GM12878 (cell line): Measurements from ENCODE around the gene MAPK8. TPM values are rescaled to one million over a fixed set of nuclear protein-coding genes. Genes with fewer than 3 reads are reported as not detected.

Source experiments
- ATAC-seq: fragments of 200-7000 bp; cut with Tn5 transposase; 3 replicates; pipeline ENCODE4 v1.9.1; 2020; ENCODE audit warnings: mild to moderate bottlenecking, moderate library complexity
- BruUV-seq: library from RNA; stranded (reverse); fragments of 400-500 nt; replicated peaks from 2 replicates; lab custom pipeline; 2021; lab: Mats Ljungman, UMichigan
- CTCF ChIA-PET: fragments of 300-600 bp; sonication (Branson Sonifier 250); formaldehyde crosslinking; extraction: SDS; loops from one replicate; lab custom pipeline; 2021; ENCODE audit warnings: inconsistent platforms; lab: Yijun Ruan, JAX
- POLR2A ChIA-PET: fragments of 350-600 bp; formaldehyde crosslinking; extraction: SDS; loops from one replicate; lab custom pipeline; 2021; ENCODE audit warnings: inconsistent platforms; lab: Charles Lee
- RAD21 ChIA-PET: fragments of 300-600 bp; sonication (Branson Sonifier 250); formaldehyde crosslinking; loops from one replicate; lab custom pipeline; 2023; ENCODE audit warnings: antibody characterized with exemption; ENCODE audit not compliant: unreplicated experiment; lab: Charles Lee
- SMC1A ChIA-PET: fragments of 300-600 bp; sonication (Branson Sonifier 250); formaldehyde crosslinking; loops from one replicate; lab custom pipeline; 2023; ENCODE audit not compliant: unreplicated experiment, uncharacterized antibody; lab: Charles Lee
- DNase-seq: peaks from one replicate; pipeline ENCODE4 v3.0.0-alpha.2; 2011; ENCODE audit warnings: low read depth, low spot score
- FAIRE-seq: peaks from 3 replicates; lab custom pipeline; 2011; peaks lifted over from hg19 to GRCh38; lab: Jason Lieb, UNC
- H2AFZ ChIP-seq: 2 replicates; pipeline ENCODE4 v1.6.0; 2011; ENCODE audit warnings: low read depth, low read length, control low read depth; ENCODE audit not compliant: control insufficient read depth
- H3K27ac ChIP-seq: 2 replicates; pipeline ENCODE4 v1.5.1; 2011; ENCODE audit warnings: control low read depth; ENCODE audit not compliant: control insufficient read depth, insufficient read depth
- H3K27me3 ChIP-seq, 2 experiments: replicated peaks in 1 of 2; 2 replicates each; pipeline versions ENCODE4 v1.6.0 to v1.6.1; 2011; ENCODE audit warnings: low read length in 1 of 2; ENCODE audit not compliant: control insufficient read depth in 2 of 2, insufficient read depth in 2 of 2
- H3K36me3 ChIP-seq, 2 experiments: 2 replicates each; pipeline ENCODE4 v1.5.1; 2011; ENCODE audit warnings: low read length in 1 of 2; ENCODE audit not compliant: control insufficient read depth in 2 of 2, insufficient read depth in 2 of 2
- H3K4me1 ChIP-seq: 2 replicates; pipeline ENCODE4 v1.6.1; 2011; ENCODE audit warnings: mild to moderate bottlenecking, low read length, moderate library complexity, mixed read lengths; ENCODE audit not compliant: control insufficient read depth, insufficient read depth
- H3K4me2 ChIP-seq: 2 replicates; pipeline ENCODE4 v1.6.0; 2011; ENCODE audit warnings: control low read depth; ENCODE audit not compliant: control insufficient read depth, insufficient read depth
- H3K4me3 ChIP-seq: fragments of 200-600 bp; sonication (generic); 2 replicates; pipeline ENCODE4 v1.5.1; 2016
- H3K79me2 ChIP-seq: 2 replicates; pipeline ENCODE4 v1.6.0; 2011; ENCODE audit warnings: low read length; ENCODE audit not compliant: control insufficient read depth, insufficient read depth
- H3K9ac ChIP-seq: 2 replicates; pipeline ENCODE4 v1.8.0; 2011; ENCODE audit warnings: low read length, control low read depth, mixed read lengths; ENCODE audit not compliant: control insufficient read depth, insufficient read depth
- H3K9me3 ChIP-seq: replicated peaks from 3 replicates; pipeline ENCODE4 v1.5.1; 2011; ENCODE audit warnings: mild to moderate bottlenecking, low read length; ENCODE audit not compliant: control insufficient read depth, insufficient read depth
- H4K20me1 ChIP-seq: 2 replicates; pipeline ENCODE4 v1.6.0; 2011; ENCODE audit not compliant: control insufficient read depth, insufficient read depth
- BCL11A ChIP-seq: IDR thresholded peaks from 2 replicates; pipeline ENCODE4 v1.6.1; 2011; ENCODE audit warnings: low read depth, low read length
- BRCA1 ChIP-seq: IDR thresholded peaks from 2 replicates; pipeline ENCODE4 v1.6.1; 2011; ENCODE audit warnings: low read depth, low read length, improper control_type of control experiment
- FOXM1 ChIP-seq: IDR thresholded peaks from 2 replicates; pipeline ENCODE4 v1.6.1; 2012; ENCODE audit warnings: low read depth, mild to moderate bottlenecking, inconsistent platforms, low read length, moderate library complexity
- IRF4 ChIP-seq: IDR thresholded peaks from 2 replicates; pipeline ENCODE4 v1.6.1; 2011; ENCODE audit warnings: low read depth, low read length
- KDM1A ChIP-seq: fragments of 200-600 bp; sonication (generic); IDR thresholded peaks from 2 replicates; pipeline ENCODE4 v1.6.1; 2016; ENCODE audit warnings: borderline replicate concordance
- LARP7 ChIP-seq: fragments of 450-650 bp; IDR thresholded peaks from 2 replicates; pipeline ENCODE4 v1.6.1; 2017; ENCODE audit warnings: mild to moderate bottlenecking
- NBN ChIP-seq: fragments of 450-650 bp; IDR thresholded peaks from 2 replicates; pipeline ENCODE4 v1.6.1; 2016
- NR2C1 ChIP-seq: fragments of 450-650 bp; IDR thresholded peaks from 2 replicates; pipeline ENCODE4 v1.6.1; 2017; ENCODE audit warnings: antibody characterized with exemption, mild to moderate bottlenecking, moderate library complexity
- PAX5 ChIP-seq: IDR thresholded peaks from 2 replicates; pipeline ENCODE4 v1.6.1; 2011; ENCODE audit warnings: low read depth, low read length, borderline replicate concordance
- SP1 ChIP-seq: IDR thresholded peaks from one replicate; pipeline ENCODE4 v1.6.1; 2011; ENCODE audit warnings: low read depth, low read length
- TCF7 ChIP-seq: IDR thresholded peaks from 2 replicates; pipeline ENCODE4 v1.6.1; 2014; ENCODE audit warnings: antibody characterized with exemption, borderline replicate concordance
- WGBS: methylation state at CpG from one replicate; pipeline ENCODE4 v1.1.6; 2016; ENCODE audit warnings: low lambda C conversion rate; ENCODE audit not compliant: insufficient replicate concordance, insufficient coverage; ENCODE audit errors: missing lambda C conversion rate; 5-methylcytosine and 5-hydroxymethylcytosine counted together
- in situ Hi-C: fragments of 300-500 bp; cut with MboI; formaldehyde crosslinking; loops from 9 replicates; pipeline ENCODE4 v1.14.3; 2018; ENCODE audit warnings: mixed read lengths
- intact Hi-C: fragments of 100-400 bp; cut with micrococcal nuclease; formaldehyde crosslinking; loops from one replicate; pipeline ENCODE4 v1.14.2; 2022; ENCODE audit not compliant: unreplicated experiment
- polyA plus RNA-seq, 11 experiments: library from polyadenylated mRNA; depleted of rRNA in 4 of 11; unstranded in 6 of 11; stranded (reverse) in 5 of 11; fragments of >200 nt; fragmentation: Nextera tagmentation in 4 of 11; fragmentation: Illumina TruSeq in 1 of 11; extraction: Ambion mirVana in 4 of 11; extraction: Trizol in 1 of 11; gene quantifications; 1 replicate in 1 of 11; 2 replicates in 10 of 11; pipeline versions ENCODE4 v1.2.1 to v1.2.3, GENCODE V29; 2011 to 2016; ENCODE audit warnings: inconsistent platforms in 2 of 11, missing spikeins in 2 of 11, low read depth in 1 of 11
- total RNA-seq, 4 experiments: library from RNA; depleted of rRNA in 3 of 4; stranded (reverse); fragments of >200 nt in 3 of 4; fragmentation: Illumina TruSeq in 1 of 4; extraction: Trizol in 1 of 4; gene quantifications; 2 replicates each; pipeline versions ENCODE4 v1.2.1 to v1.2.3, GENCODE V29; 2013 to 2021
- TF ChIP-seq, protein P1 (sequence below): fragments of 450-650 bp; IDR thresholded peaks from 2 replicates; pipeline ENCODE4 v1.6.1; 2017; ENCODE audit warnings: mild to moderate bottlenecking, moderate library complexity

The MAPK8 gene
- total and polyA plus RNA-seq, 10 of the 15 experiments (the other 5 are each of a cell fraction or from before 2014, with no cell fraction given) = 3.9 to 102 (median 40.0) TPM

DNA sequence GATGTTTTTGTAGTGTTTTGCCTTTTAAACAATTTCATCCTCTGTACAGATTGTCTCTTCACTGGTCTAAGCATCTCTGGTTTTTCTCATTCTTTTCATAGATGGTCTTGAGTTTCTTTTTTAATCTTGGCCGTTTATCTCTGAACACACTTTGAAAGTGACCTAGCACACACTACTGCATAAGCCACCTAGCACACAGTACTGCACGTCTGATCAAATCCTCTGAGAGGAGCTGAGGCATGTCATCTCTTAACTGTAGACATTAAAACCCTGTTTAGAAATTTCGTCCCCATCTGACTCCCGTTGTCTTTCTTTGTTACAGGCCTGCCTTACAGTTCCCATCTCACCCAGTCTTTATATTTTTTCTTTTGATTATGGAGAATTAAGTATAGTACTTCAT lies 100.2 kb downstream of the MAPK8 start:
- RAD21 ChIA-PET = no interaction called here
- FAIRE-seq = no peak
- intact Hi-C loops = no loop called here

GRCh38 chr10:48410503-48410902 lies 104.0 kb downstream of the MAPK8 start:
- Histone ChIP-seq H3K9me3 (peaks cover 2% of the 10 kb centered on the region; the same call in 1 of the 3 replicates), H3K27ac (no peak overlapping the region), H3K4me3 (no peak overlapping the region), H3K9ac (no peak overlapping the region), H3K27me3 (no peaks in the 10 kb centered on the region), H3K36me3 (peaks cover 0 to 3% of the 10 kb centered on the region in 2 experiments), H3K79me2 (no peaks in the 10 kb centered on the region), H2AFZ (no peak overlapping the region), H3K4me1 (no peaks in the 10 kb centered on the region), H3K4me2 (no peak overlapping the region), H4K20me1 (no peaks in the 10 kb centered on the region)
- DNase-seq (no peak), FAIRE-seq (no peak), ATAC-seq (no peak)
- SMC1A ChIA-PET = interaction anchor here (1.0 kb wide), 1 partner anchor 47 kb away, joined by 3 read pairs; no protein-coding TSS in a partner anchor
- POLR2A ChIA-PET = no interaction called here
- CTCF ChIA-PET = interaction anchor here (1.3 kb wide), 1 partner anchor 23 kb away, joined by 3 read pairs; no protein-coding TSS in a partner anchor
- 98% methylated on average over 6 of the region's 6 CpGs for WGBS
- RAD21 ChIA-PET = no interaction called here
- no TSS peak for BruUV-seq
- in situ Hi-C loops = no loop called here
- TF ChIP-seq NR2C1 (no peak), LARP7 (no peak), NBN (no peak), TCF7 (no peak), FOXM1 (no peak), KDM1A (no peak), PAX5 (no peak), BRCA1 (no peak), IRF4 (no peak), BCL11A (no peak)
- TF ChIP-seq, protein P1, sequence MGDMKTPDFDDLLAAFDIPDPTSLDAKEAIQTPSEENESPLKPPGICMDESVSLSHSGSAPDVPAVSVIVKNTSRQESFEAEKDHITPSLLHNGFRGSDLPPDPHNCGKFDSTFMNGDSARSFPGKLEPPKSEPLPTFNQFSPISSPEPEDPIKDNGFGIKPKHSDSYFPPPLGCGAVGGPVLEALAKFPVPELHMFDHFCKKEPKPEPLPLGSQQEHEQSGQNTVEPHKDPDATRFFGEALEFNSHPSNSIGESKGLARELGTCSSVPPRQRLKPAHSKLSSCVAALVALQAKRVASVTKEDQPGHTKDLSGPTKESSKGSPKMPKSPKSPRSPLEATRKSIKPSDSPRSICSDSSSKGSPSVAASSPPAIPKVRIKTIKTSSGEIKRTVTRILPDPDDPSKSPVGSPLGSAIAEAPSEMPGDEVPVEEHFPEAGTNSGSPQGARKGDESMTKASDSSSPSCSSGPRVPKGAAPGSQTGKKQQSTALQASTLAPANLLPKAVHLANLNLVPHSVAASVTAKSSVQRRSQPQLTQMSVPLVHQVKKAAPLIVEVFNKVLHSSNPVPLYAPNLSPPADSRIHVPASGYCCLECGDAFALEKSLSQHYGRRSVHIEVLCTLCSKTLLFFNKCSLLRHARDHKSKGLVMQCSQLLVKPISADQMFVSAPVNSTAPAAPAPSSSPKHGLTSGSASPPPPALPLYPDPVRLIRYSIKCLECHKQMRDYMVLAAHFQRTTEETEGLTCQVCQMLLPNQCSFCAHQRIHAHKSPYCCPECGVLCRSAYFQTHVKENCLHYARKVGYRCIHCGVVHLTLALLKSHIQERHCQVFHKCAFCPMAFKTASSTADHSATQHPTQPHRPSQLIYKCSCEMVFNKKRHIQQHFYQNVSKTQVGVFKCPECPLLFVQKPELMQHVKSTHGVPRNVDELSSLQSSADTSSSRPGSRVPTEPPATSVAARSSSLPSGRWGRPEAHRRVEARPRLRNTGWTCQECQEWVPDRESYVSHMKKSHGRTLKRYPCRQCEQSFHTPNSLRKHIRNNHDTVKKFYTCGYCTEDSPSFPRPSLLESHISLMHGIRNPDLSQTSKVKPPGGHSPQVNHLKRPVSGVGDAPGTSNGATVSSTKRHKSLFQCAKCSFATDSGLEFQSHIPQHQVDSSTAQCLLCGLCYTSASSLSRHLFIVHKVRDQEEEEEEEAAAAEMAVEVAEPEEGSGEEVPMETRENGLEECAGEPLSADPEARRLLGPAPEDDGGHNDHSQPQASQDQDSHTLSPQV = no peak
- intact Hi-C loops = no loop called here

More for the DNA sequence above, 100.2 kb downstream of the MAPK8 start:
- ATAC-seq (no peak), DNase-seq (no peak)
- in situ Hi-C loops = no loop called here
- Histone ChIP-seq H3K4me1 (no peaks in the 10 kb centered on the region), H3K79me2 (no peaks in the 10 kb centered on the region), H3K4me3 (no peak overlapping the region), H3K9ac (no peak overlapping the region), H3K9me3 (no peaks in the 10 kb centered on the region; the same call in 2 of the 3 replicates), H3K4me2 (no peak overlapping the region), H2AFZ (no peak overlapping the region), H3K36me3 (no peaks in the 10 kb centered on the region; a peak in 3 of 4 replicates), H4K20me1 (no peaks in the 10 kb centered on the region), H3K27ac (no peak overlapping the region), H3K27me3 (no peaks in the 10 kb centered on the region)
- ChIA-PET SMC1A (interaction anchor here (1.5 kb wide), 1 partner anchor 8 kb away, joined by 4 read pairs; no protein-coding TSS in a partner anchor), CTCF (interaction anchor here (0.7 to 1.7 kb wide), 3 partner anchors 11 to 35 kb away, joined by 3 to 5 read pairs (median 3); no protein-coding TSS in a partner anchor), POLR2A (interaction anchor here (1.3 kb wide), 1 partner anchor 11 kb away, joined by 4 read pairs; no protein-coding TSS in a partner anchor)
- TF ChIP-seq SP1 = no peak
- BruUV-seq = no TSS peak
- WGBS = 70% methylated on average over 4 of the region's 4 CpGs
